ENCODE data around the gene WNK1. TPM values are rescaled to one million over a fixed set of nuclear protein-coding genes. Genes with fewer than 3 reads are reported as not detected.

Gene WNK1
- total and polyA plus RNA-seq, 2 experiments from 2014 or later: 41.5 to 47.2 TPM

GRCh38 chr12:873954-874353 lies 121.6 kb downstream of the WNK1 start:
- Histone ChIP-seq H2AFZ (no peak overlapping the region), H3K27me3 (replicated peaks; ENCODE audit: insufficient read depth) (no peaks in the 10 kb centered on the region), H3K9me2 (ENCODE audit: insufficient read depth) (no peaks in the 10 kb centered on the region), H3K4me2 (ENCODE audit: unreplicated experiment) (no peak overlapping the region), H3K27ac (no peak overlapping the region), H3F3A (ENCODE audit: insufficient read depth) (peaks cover 23% of the 10 kb centered on the region), H3K9ac (no peak overlapping the region), H3K4me1 (ENCODE audit: insufficient read depth) (no peaks in the 10 kb centered on the region), H4K20me1 (ENCODE audit: insufficient read depth) (no peaks in the 10 kb centered on the region), H3K9me3 (ENCODE audit: low read depth) (no peaks in the 10 kb centered on the region), H3K79me2 (ENCODE audit: insufficient read depth) (peaks cover 4% of the 10 kb centered on the region; the same call in 1 of the 2 replicates), H3K4me3 (no peak overlapping the region), H3K36me3 (ENCODE audit: low read depth) (peaks cover 65% of the 10 kb centered on the region)
- WGBS, 2 experiments (ENCODE audit: low coverage in 1 of 2, low lambda C conversion rate in 2 of 2, missing lambda C conversion rate in 2 of 2): 88 to 92% methylated on average over 2 of the region's 2 CpGs
- no peak for DNase-seq
- in situ Hi-C loops (cut with MboI): no loop called here
- TF ChIP-seq EZH2 (IDR thresholded peaks at IDR 0.05; ENCODE audit: insufficient read depth, poor library complexity, severe bottlenecking) (no peak), EZH2phosphoT487 (IDR thresholded peaks at IDR 0.05; ENCODE audit: insufficient read depth, low read depth) (no peak)

- whole genome bisulfite sequencing, 2 experiments (ENCODE audit: low coverage in 1 of 2, low lambda C conversion rate in 2 of 2, missing lambda C conversion rate in 2 of 2): 65 to 66% methylated on average over 5 of the region's 5 CpGs
- no peak overlapping the region for H3K9ac ChIP-seq
- no peak overlapping the region for H3K27ac ChIP-seq
- H2AFZ ChIP-seq: no peak overlapping the region
- H3K79me2 ChIP-seq (ENCODE audit: insufficient read depth): peaks cover 4% of the 10 kb centered on the region; the same call in 1 of the 2 replicates
- H3K4me3 ChIP-seq: no peak overlapping the region
- no peaks in the 10 kb centered on the region for H3K4me1 ChIP-seq (ENCODE audit: insufficient read depth)
- no peak overlapping the region for H3K4me2 ChIP-seq (ENCODE audit: unreplicated experiment)
- no peaks in the 10 kb centered on the region for H3K9me3 ChIP-seq (ENCODE audit: low read depth)
- no peaks in the 10 kb centered on the region for H3K9me2 ChIP-seq (ENCODE audit: insufficient read depth)
- H3K36me3 ChIP-seq (ENCODE audit: low read depth): peaks cover 78% of the 10 kb centered on the region
- H3F3A ChIP-seq (ENCODE audit: insufficient read depth): peaks cover 55% of the 10 kb centered on the region
- no peaks in the 10 kb centered on the region for H3K27me3 ChIP-seq (replicated peaks; ENCODE audit: insufficient read depth)
- no peaks in the 10 kb centered on the region for H4K20me1 ChIP-seq (ENCODE audit: insufficient read depth)
- in situ Hi-C loops (cut with MboI): no loop called here
- TF ChIP-seq EZH2phosphoT487 (IDR thresholded peaks at IDR 0.05; ENCODE audit: insufficient read depth, low read depth) (no peak), EZH2 (IDR thresholded peaks at IDR 0.05; ENCODE audit: insufficient read depth, poor library complexity, severe bottlenecking) (no peak)
- peak; percentile 74 for DNase-seq
Measured at GRCh38 chr12:879641-880040, 127.3 kb downstream of the WNK1 start.

GRCh38 chr12:880656-881055 lies 128.3 kb downstream of the WNK1 start:
- Histone ChIP-seq H2AFZ (no peak overlapping the region), H3K4me3 (no peak overlapping the region), H3K4me2 (ENCODE audit: unreplicated experiment) (no peak overlapping the region), H3K4me1 (ENCODE audit: insufficient read depth) (no peaks in the 10 kb centered on the region), H3K27me3 (replicated peaks; ENCODE audit: insufficient read depth) (no peaks in the 10 kb centered on the region), H4K20me1 (ENCODE audit: insufficient read depth) (no peaks in the 10 kb centered on the region), H3F3A (ENCODE audit: insufficient read depth) (peaks cover 52% of the 10 kb centered on the region), H3K9me3 (ENCODE audit: low read depth) (no peaks in the 10 kb centered on the region), H3K36me3 (ENCODE audit: low read depth) (peaks cover 85% of the 10 kb centered on the region), H3K9me2 (ENCODE audit: insufficient read depth) (no peaks in the 10 kb centered on the region), H3K27ac (no peak overlapping the region), H3K79me2 (ENCODE audit: insufficient read depth) (peaks cover 4% of the 10 kb centered on the region; the same call in 1 of the 2 replicates), H3K9ac (no peak overlapping the region)
- no peak for DNase-seq
- 77 to 86% methylated on average over 4 of the region's 4 CpGs for WGBS, 2 experiments (ENCODE audit: low coverage in 1 of 2, low lambda C conversion rate in 2 of 2, missing lambda C conversion rate in 2 of 2)
- no peak for TF ChIP-seq EZH2phosphoT487 (IDR thresholded peaks at IDR 0.05; ENCODE audit: insufficient read depth, low read depth)
- TF ChIP-seq EZH2 (IDR thresholded peaks at IDR 0.05; ENCODE audit: insufficient read depth, poor library complexity, severe bottlenecking): no peak
- in situ Hi-C loops (cut with MboI): no loop called here

GRCh38 chr12:884746-885414 lies 132.5 kb downstream of the WNK1 start:
- no peak overlapping the region for H3K27ac ChIP-seq
- H3K4me2 ChIP-seq (ENCODE audit: unreplicated experiment): no peak overlapping the region
- no peak for DNase-seq
- TF ChIP-seq EZH2 (IDR thresholded peaks at IDR 0.05; ENCODE audit: insufficient read depth, poor library complexity, severe bottlenecking) (no peak), EZH2phosphoT487 (IDR thresholded peaks at IDR 0.05; ENCODE audit: insufficient read depth, low read depth) (no peak)
- H4K20me1 ChIP-seq (ENCODE audit: insufficient read depth): no peaks in the 10 kb centered on the region
- peaks cover 39% of the 10 kb centered on the region; the same call in 1 of the 2 replicates for H3F3A ChIP-seq (ENCODE audit: insufficient read depth)
- no peak overlapping the region for H3K9ac ChIP-seq
- H3K9me3 ChIP-seq (ENCODE audit: low read depth): no peaks in the 10 kb centered on the region
- in situ Hi-C loops (cut with MboI): no loop called here
- no peaks in the 10 kb centered on the region for H3K9me2 ChIP-seq (ENCODE audit: insufficient read depth)
- H2AFZ ChIP-seq: no peak overlapping the region
- no peak overlapping the region for H3K4me3 ChIP-seq
- whole genome bisulfite sequencing, 2 experiments (ENCODE audit: low coverage in 1 of 2, low lambda C conversion rate in 2 of 2, missing lambda C conversion rate in 2 of 2): 90 to 97% methylated on average over 5 of the region's 5 CpGs
- H3K36me3 ChIP-seq (ENCODE audit: low read depth): peaks cover 94% of the 10 kb centered on the region
- 0 out of 2 replicates have a peak, but pooled peaks cover 8% of the 10 kb centered on the region for H3K79me2 ChIP-seq (ENCODE audit: insufficient read depth)
- no peaks in the 10 kb centered on the region for H3K4me1 ChIP-seq (ENCODE audit: insufficient read depth)
- H3K27me3 ChIP-seq (replicated peaks; ENCODE audit: insufficient read depth): no peaks in the 10 kb centered on the region
